GM12878 (cell line): Measurements from ENCODE around the gene OGA. TPM values are rescaled to one million over a fixed set of nuclear protein-coding genes. Genes with fewer than 3 reads are reported as not detected.
A peak's percentile ranks its signal among the peaks of the same experiment; 100 is the strongest.

Source experiments
- ATAC-seq: fragments of 200-7000 bp; cut with Tn5 transposase; 3 replicates; pipeline ENCODE4 v1.9.1; 2020; ENCODE audit warnings: mild to moderate bottlenecking, moderate library complexity
- BruUV-seq: library from RNA; stranded (reverse); fragments of 400-500 nt; replicated peaks from 2 replicates; lab custom pipeline; 2021; lab: Mats Ljungman, UMichigan
- CTCF ChIA-PET: fragments of 300-600 bp; sonication (Branson Sonifier 250); formaldehyde crosslinking; extraction: SDS; loops from one replicate; lab custom pipeline; 2021; ENCODE audit warnings: inconsistent platforms; lab: Yijun Ruan, JAX
- POLR2A ChIA-PET: fragments of 350-600 bp; formaldehyde crosslinking; extraction: SDS; loops from one replicate; lab custom pipeline; 2021; ENCODE audit warnings: inconsistent platforms; lab: Charles Lee
- RAD21 ChIA-PET: fragments of 300-600 bp; sonication (Branson Sonifier 250); formaldehyde crosslinking; loops from one replicate; lab custom pipeline; 2023; ENCODE audit warnings: antibody characterized with exemption; ENCODE audit not compliant: unreplicated experiment; lab: Charles Lee
- SMC1A ChIA-PET: fragments of 300-600 bp; sonication (Branson Sonifier 250); formaldehyde crosslinking; loops from one replicate; lab custom pipeline; 2023; ENCODE audit not compliant: unreplicated experiment, uncharacterized antibody; lab: Charles Lee
- DNase-seq: peaks from one replicate; pipeline ENCODE4 v3.0.0-alpha.2; 2011; ENCODE audit warnings: low read depth, low spot score
- FAIRE-seq: peaks from 3 replicates; lab custom pipeline; 2011; peaks lifted over from hg19 to GRCh38; lab: Jason Lieb, UNC
- H2AFZ ChIP-seq: 2 replicates; pipeline ENCODE4 v1.6.0; 2011; ENCODE audit warnings: low read depth, low read length, control low read depth; ENCODE audit not compliant: control insufficient read depth
- H3K27ac ChIP-seq: 2 replicates; pipeline ENCODE4 v1.5.1; 2011; ENCODE audit warnings: control low read depth; ENCODE audit not compliant: control insufficient read depth, insufficient read depth
- H3K27me3 ChIP-seq, 2 experiments: replicated peaks in 1 of 2; 2 replicates each; pipeline versions ENCODE4 v1.6.0 to v1.6.1; 2011; ENCODE audit warnings: low read length in 1 of 2; ENCODE audit not compliant: control insufficient read depth in 2 of 2, insufficient read depth in 2 of 2
- H3K36me3 ChIP-seq, 2 experiments: 2 replicates each; pipeline ENCODE4 v1.5.1; 2011; ENCODE audit warnings: low read length in 1 of 2; ENCODE audit not compliant: control insufficient read depth in 2 of 2, insufficient read depth in 2 of 2
- H3K4me1 ChIP-seq: 2 replicates; pipeline ENCODE4 v1.6.1; 2011; ENCODE audit warnings: mild to moderate bottlenecking, low read length, moderate library complexity, mixed read lengths; ENCODE audit not compliant: control insufficient read depth, insufficient read depth
- H3K4me2 ChIP-seq: 2 replicates; pipeline ENCODE4 v1.6.0; 2011; ENCODE audit warnings: control low read depth; ENCODE audit not compliant: control insufficient read depth, insufficient read depth
- H3K4me3 ChIP-seq: fragments of 200-600 bp; sonication (generic); 2 replicates; pipeline ENCODE4 v1.5.1; 2016
- H3K79me2 ChIP-seq: 2 replicates; pipeline ENCODE4 v1.6.0; 2011; ENCODE audit warnings: low read length; ENCODE audit not compliant: control insufficient read depth, insufficient read depth
- H3K9ac ChIP-seq: 2 replicates; pipeline ENCODE4 v1.8.0; 2011; ENCODE audit warnings: low read length, control low read depth, mixed read lengths; ENCODE audit not compliant: control insufficient read depth, insufficient read depth
- H3K9me3 ChIP-seq: replicated peaks from 3 replicates; pipeline ENCODE4 v1.5.1; 2011; ENCODE audit warnings: mild to moderate bottlenecking, low read length; ENCODE audit not compliant: control insufficient read depth, insufficient read depth
- H4K20me1 ChIP-seq: 2 replicates; pipeline ENCODE4 v1.6.0; 2011; ENCODE audit not compliant: control insufficient read depth, insufficient read depth
- JUND ChIP-seq: IDR thresholded peaks from 2 replicates; pipeline ENCODE4 v1.6.1; 2012; ENCODE audit warnings: low read depth, mild to moderate bottlenecking, low read length, improper control_type of control experiment, moderate library complexity
- SPI1 ChIP-seq: IDR thresholded peaks from 2 replicates; pipeline ENCODE4 v1.6.1; 2011; ENCODE audit warnings: low read depth, mild to moderate bottlenecking, low read length, moderate library complexity, borderline replicate concordance; ENCODE audit not compliant: insufficient read depth
- WGBS: methylation state at CpG from one replicate; pipeline ENCODE4 v1.1.6; 2016; ENCODE audit warnings: low lambda C conversion rate; ENCODE audit not compliant: insufficient replicate concordance, insufficient coverage; ENCODE audit errors: missing lambda C conversion rate; 5-methylcytosine and 5-hydroxymethylcytosine counted together
- in situ Hi-C: fragments of 300-500 bp; cut with MboI; formaldehyde crosslinking; loops from 9 replicates; pipeline ENCODE4 v1.14.3; 2018; ENCODE audit warnings: mixed read lengths
- intact Hi-C: fragments of 100-400 bp; cut with micrococcal nuclease; formaldehyde crosslinking; loops from one replicate; pipeline ENCODE4 v1.14.2; 2022; ENCODE audit not compliant: unreplicated experiment
- polyA plus RNA-seq, 11 experiments: library from polyadenylated mRNA; depleted of rRNA in 4 of 11; unstranded in 6 of 11; stranded (reverse) in 5 of 11; fragments of >200 nt; fragmentation: Nextera tagmentation in 4 of 11; fragmentation: Illumina TruSeq in 1 of 11; extraction: Ambion mirVana in 4 of 11; extraction: Trizol in 1 of 11; gene quantifications; 1 replicate in 1 of 11; 2 replicates in 10 of 11; pipeline versions ENCODE4 v1.2.1 to v1.2.3, GENCODE V29; 2011 to 2016; ENCODE audit warnings: inconsistent platforms in 2 of 11, missing spikeins in 2 of 11, low read depth in 1 of 11
- total RNA-seq, 4 experiments: library from RNA; depleted of rRNA in 3 of 4; stranded (reverse); fragments of >200 nt in 3 of 4; fragmentation: Illumina TruSeq in 1 of 4; extraction: Trizol in 1 of 4; gene quantifications; 2 replicates each; pipeline versions ENCODE4 v1.2.1 to v1.2.3, GENCODE V29; 2013 to 2021

OGA gene
- total and polyA plus RNA-seq, 10 of the 15 experiments (the other 5 are each of a cell fraction or from before 2014, with no cell fraction given): 23.0 to 145 (median 85.2) TPM

DNA sequence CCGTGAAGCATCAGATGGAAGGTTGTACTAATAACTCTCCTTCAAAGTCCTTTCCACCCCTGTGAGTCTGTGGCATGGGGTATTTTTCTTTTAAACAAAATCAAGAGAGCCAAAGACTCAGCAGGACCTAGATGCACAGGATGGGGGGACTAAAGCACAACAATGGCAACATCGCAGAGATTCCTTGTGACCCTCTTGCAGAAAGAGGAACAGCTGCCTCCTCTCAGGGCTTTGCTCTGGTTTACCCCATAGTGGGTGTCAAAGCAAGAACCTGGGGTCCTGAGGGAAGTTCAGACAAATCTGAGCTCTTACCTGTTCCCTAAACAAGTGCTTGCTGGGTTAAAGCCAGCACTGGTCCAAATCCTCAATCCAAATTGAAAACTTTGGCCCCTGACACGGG lies 81.6 kb downstream of the OGA start:
- DNase-seq (no peak), FAIRE-seq (no peak), ATAC-seq (no peak)
- H3K4me2 ChIP-seq: no peak overlapping the region
- no peak overlapping the region for H2AFZ ChIP-seq
- no peak overlapping the region for H3K4me3 ChIP-seq
- H3K27me3 ChIP-seq: no peaks in the 10 kb centered on the region; a peak in 2 of 4 replicates
- no TSS peak for BruUV-seq
- RAD21 ChIA-PET: no interaction called here
- POLR2A ChIA-PET: interaction anchor here (0.7 kb wide), 2 partner anchors 27 to 32 kb away, joined by 3 read pairs; no protein-coding TSS in a partner anchor
- H3K36me3 ChIP-seq: no peaks in the 10 kb centered on the region
- in situ Hi-C loops: no loop called here
- CTCF ChIA-PET: no interaction called here
- no peaks in the 10 kb centered on the region for H3K9me3 ChIP-seq
- H4K20me1 ChIP-seq: no peaks in the 10 kb centered on the region
- SMC1A ChIA-PET: interaction anchor here (1.4 kb wide), 1 partner anchor 9 kb away, joined by 4 read pairs; no protein-coding TSS in a partner anchor
- 63% methylated on average over 3 of the region's 3 CpGs for WGBS
- no peaks in the 10 kb centered on the region for H3K4me1 ChIP-seq
- TF ChIP-seq SPI1 (peak; percentile 15; the same call in 1 of the 2 replicates), JUND (no peak)
- no peaks in the 10 kb centered on the region for H3K79me2 ChIP-seq
- intact Hi-C loops: no loop called here
- no peak overlapping the region for H3K9ac ChIP-seq
- H3K27ac ChIP-seq: no peak overlapping the region

Other genes starting within 250 kb of the OGA start
Only the 7 nearest of the 8 such genes appear.
- gene POLL, start 230.2 kb downstream of the OGA start, total RNA-seq (2014; rRNA removed): 14.7 and 15.0 TPM in 2 replicates
- 9.0 and 9.7 TPM in 2 replicates for gene POLL, start 230.2 kb downstream of the OGA start, total RNA-seq (2014; rRNA removed; fragmentation: Illumina TruSeq; extraction: Trizol)
- gene POLL, start 230.2 kb downstream of the OGA start, total RNA-seq (2021): 21.6 and 25.4 TPM in 2 replicates
- gene POLL, start 230.2 kb downstream of the OGA start, polyA plus RNA-seq (2011; rRNA removed): 12.9 and 20.1 TPM in 2 replicates
- 10.9 and 12.2 TPM in 2 replicates for gene POLL, start 230.2 kb downstream of the OGA start, polyA plus RNA-seq (2014; fragmentation: Illumina TruSeq; extraction: Trizol)
- gene POLL, start 230.2 kb downstream of the OGA start, polyA plus RNA-seq (2014; fragmentation: Nextera tagmentation; extraction: Ambion mirVana): 1 to 10 TPM; 1.5 to 2.1 TPM
- gene POLL, start 230.2 kb downstream of the OGA start, polyA plus RNA-seq (2014; rRNA removed): 18.9 and 20.7 TPM in 2 replicates
- 10 to 100 TPM; 13.1 to 14.4 TPM for gene POLL, start 230.2 kb downstream of the OGA start, polyA plus RNA-seq (2016; fragmentation: Nextera tagmentation; extraction: Ambion mirVana)
- gene DPCD, start 230.1 kb downstream of the OGA start, total RNA-seq (2014; rRNA removed): 16.4 and 17.9 TPM in 2 replicates
- gene DPCD, start 230.1 kb downstream of the OGA start, total RNA-seq (2014; rRNA removed; fragmentation: Illumina TruSeq; extraction: Trizol): 17.1 TPM in 2 replicates
- 9.7 and 13.0 TPM in 2 replicates for gene DPCD, start 230.1 kb downstream of the OGA start, total RNA-seq (2021)
- gene DPCD, start 230.1 kb downstream of the OGA start, polyA plus RNA-seq (2011; rRNA removed): 35.1 and 37.2 TPM in 2 replicates
- 17.1 and 21.6 TPM in 2 replicates for gene DPCD, start 230.1 kb downstream of the OGA start, polyA plus RNA-seq (2014; fragmentation: Illumina TruSeq; extraction: Trizol)
- 10 to 100 TPM; 39.9 to 50.9 TPM for gene DPCD, start 230.1 kb downstream of the OGA start, polyA plus RNA-seq (2014; fragmentation: Nextera tagmentation; extraction: Ambion mirVana)
- 13.5 and 16.0 TPM in 2 replicates for gene DPCD, start 230.1 kb downstream of the OGA start, polyA plus RNA-seq (2014; rRNA removed)
- gene DPCD, start 230.1 kb downstream of the OGA start, polyA plus RNA-seq (2016; fragmentation: Nextera tagmentation; extraction: Ambion mirVana): 10 to 100 TPM; 31.1 to 36.2 TPM
- gene FBXW4, start 123.3 kb downstream of the OGA start, total RNA-seq (2014; rRNA removed): 28.5 and 29.2 TPM in 2 replicates
- gene FBXW4, start 123.3 kb downstream of the OGA start, total RNA-seq (2014; rRNA removed; fragmentation: Illumina TruSeq; extraction: Trizol): 24.8 and 26.5 TPM in 2 replicates
- gene FBXW4, start 123.3 kb downstream of the OGA start, total RNA-seq (2021): 38.7 and 41.9 TPM in 2 replicates
- gene FBXW4, start 123.3 kb downstream of the OGA start, polyA plus RNA-seq (2011; rRNA removed): 27.8 and 38.2 TPM in 2 replicates
- gene FBXW4, start 123.3 kb downstream of the OGA start, polyA plus RNA-seq (2014; fragmentation: Illumina TruSeq; extraction: Trizol): 37.2 and 42.0 TPM in 2 replicates
- gene FBXW4, start 123.3 kb downstream of the OGA start, polyA plus RNA-seq (2014; fragmentation: Nextera tagmentation; extraction: Ambion mirVana): 10 to 100 TPM in 1 of 2 experiments, 1 to 10 TPM in 1; 5.7 to 11.5 TPM
- gene FBXW4, start 123.3 kb downstream of the OGA start, polyA plus RNA-seq (2014; rRNA removed): 30.5 and 34.5 TPM in 2 replicates
- gene FBXW4, start 123.3 kb downstream of the OGA start, polyA plus RNA-seq (2016; fragmentation: Nextera tagmentation; extraction: Ambion mirVana): 1 to 10 TPM; 7.4 to 9.3 TPM
- not detected in 2 replicates for gene FGF8, start 42.3 kb downstream of the OGA start, total RNA-seq (2014; rRNA removed)
- gene FGF8, start 42.3 kb downstream of the OGA start, total RNA-seq (2014; rRNA removed; fragmentation: Illumina TruSeq; extraction: Trizol): not detected in 2 replicates
- gene FGF8, start 42.3 kb downstream of the OGA start, total RNA-seq (2021): not detected in 2 replicates
- gene FGF8, start 42.3 kb downstream of the OGA start, polyA plus RNA-seq (2011; rRNA removed): 0.08 TPM in 1 of 2 replicates, not detected in the other
- not detected in 2 replicates for gene FGF8, start 42.3 kb downstream of the OGA start, polyA plus RNA-seq (2014; fragmentation: Illumina TruSeq; extraction: Trizol)
- not detected for gene FGF8, start 42.3 kb downstream of the OGA start, polyA plus RNA-seq (2014; fragmentation: Nextera tagmentation; extraction: Ambion mirVana)
- 0.17 TPM in 1 of 2 replicates, not detected in the other for gene FGF8, start 42.3 kb downstream of the OGA start, polyA plus RNA-seq (2014; rRNA removed)
- gene FGF8, start 42.3 kb downstream of the OGA start, polyA plus RNA-seq (2016; fragmentation: Nextera tagmentation; extraction: Ambion mirVana): under 1 TPM in 1 of 2 experiments, not detected in 1; 0.43 TPM
- 146 and 149 TPM in 2 replicates for gene NPM3, start 35.0 kb downstream of the OGA start, total RNA-seq (2014; rRNA removed)
- gene NPM3, start 35.0 kb downstream of the OGA start, total RNA-seq (2014; rRNA removed; fragmentation: Illumina TruSeq; extraction: Trizol): 102 and 106 TPM in 2 replicates
- gene NPM3, start 35.0 kb downstream of the OGA start, total RNA-seq (2021): 113 and 118 TPM in 2 replicates
- 39.6 and 84.5 TPM in 2 replicates for gene NPM3, start 35.0 kb downstream of the OGA start, polyA plus RNA-seq (2011; rRNA removed)
- gene NPM3, start 35.0 kb downstream of the OGA start, polyA plus RNA-seq (2014; fragmentation: Illumina TruSeq; extraction: Trizol): 78.2 and 171 TPM in 2 replicates
- 10 to 100 TPM; 19.7 to 49.6 TPM for gene NPM3, start 35.0 kb downstream of the OGA start, polyA plus RNA-seq (2014; fragmentation: Nextera tagmentation; extraction: Ambion mirVana)
- 127 and 145 TPM in 2 replicates for gene NPM3, start 35.0 kb downstream of the OGA start, polyA plus RNA-seq (2014; rRNA removed)
- gene NPM3, start 35.0 kb downstream of the OGA start, polyA plus RNA-seq (2016; fragmentation: Nextera tagmentation; extraction: Ambion mirVana): 10 to 100 TPM; 13.0 to 13.2 TPM
- 1.0 and 1.5 TPM in 2 replicates for gene KCNIP2, start 25.4 kb upstream of the OGA start, total RNA-seq (2014; rRNA removed)
- gene KCNIP2, start 25.4 kb upstream of the OGA start, total RNA-seq (2014; rRNA removed; fragmentation: Illumina TruSeq; extraction: Trizol): 1.3 and 1.4 TPM in 2 replicates
- 1.8 and 3.6 TPM in 2 replicates for gene KCNIP2, start 25.4 kb upstream of the OGA start, total RNA-seq (2021)
- 3.4 and 4.3 TPM in 2 replicates for gene KCNIP2, start 25.4 kb upstream of the OGA start, polyA plus RNA-seq (2011; rRNA removed)
- 2.6 and 2.7 TPM in 2 replicates for gene KCNIP2, start 25.4 kb upstream of the OGA start, polyA plus RNA-seq (2014; fragmentation: Illumina TruSeq; extraction: Trizol)
- gene KCNIP2, start 25.4 kb upstream of the OGA start, polyA plus RNA-seq (2014; fragmentation: Nextera tagmentation; extraction: Ambion mirVana): 1 to 10 TPM in 1 of 2 experiments, under 1 TPM in 1; 0.46 to 1.3 TPM
- gene KCNIP2, start 25.4 kb upstream of the OGA start, polyA plus RNA-seq (2014; rRNA removed): 2.1 and 2.3 TPM in 2 replicates
- 1 to 10 TPM; 1.3 to 1.8 TPM for gene KCNIP2, start 25.4 kb upstream of the OGA start, polyA plus RNA-seq (2016; fragmentation: Nextera tagmentation; extraction: Ambion mirVana)
- gene ARMH3, start 237.7 kb upstream of the OGA start, total RNA-seq (2014; rRNA removed): 18.1 and 18.2 TPM in 2 replicates
- 14.6 and 15.2 TPM in 2 replicates for gene ARMH3, start 237.7 kb upstream of the OGA start, total RNA-seq (2014; rRNA removed; fragmentation: Illumina TruSeq; extraction: Trizol)
- 23.3 and 23.5 TPM in 2 replicates for gene ARMH3, start 237.7 kb upstream of the OGA start, total RNA-seq (2021)
- gene ARMH3, start 237.7 kb upstream of the OGA start, polyA plus RNA-seq (2011; rRNA removed): 29.8 and 33.0 TPM in 2 replicates
- gene ARMH3, start 237.7 kb upstream of the OGA start, polyA plus RNA-seq (2014; fragmentation: Illumina TruSeq; extraction: Trizol): 22.4 and 22.7 TPM in 2 replicates
- 10 to 100 TPM; 13.6 to 14.0 TPM for gene ARMH3, start 237.7 kb upstream of the OGA start, polyA plus RNA-seq (2014; fragmentation: Nextera tagmentation; extraction: Ambion mirVana)
- gene ARMH3, start 237.7 kb upstream of the OGA start, polyA plus RNA-seq (2014; rRNA removed): 21.5 and 22.1 TPM in 2 replicates
- 10 to 100 TPM; 13.0 to 14.2 TPM for gene ARMH3, start 237.7 kb upstream of the OGA start, polyA plus RNA-seq (2016; fragmentation: Nextera tagmentation; extraction: Ambion mirVana)